Lower leg skin (tissue), 4 donors: ENCODE measurements around the gene FOXL1. TPM values are rescaled to one million over a fixed set of nuclear protein-coding genes. Genes with fewer than 3 reads are reported as not detected.

ENCODE experiments used
- DNase-seq, 2 donors: peaks; one replicate each; pipeline ENCODE4 v3.0.0-alpha.2; 2019; ENCODE audit warnings: low spot score in 2 of 2
- H3K4me3 ChIP-seq: fragments of 200-600 bp; sonication (generic); 2 replicates; pipeline ENCODE4 v1.5.1; 2017; ENCODE audit warnings: mild to moderate bottlenecking, low read depth; ENCODE audit not compliant: poor library complexity, severe bottlenecking
- POLR2A ChIP-seq, 2 donors: fragments of 450-650 bp; IDR thresholded peaks; one replicate each; pipeline ENCODE4 v1.6.1; 2016 to 2017; ENCODE audit warnings: antibody characterized with exemption in 2 of 2, mild to moderate bottlenecking in 1 of 2, moderate library complexity in 1 of 2
- WGBS, 2 donors: methylation state at CpG; one replicate each; pipeline ENCODE4 v1.1.5; 2018; 5-methylcytosine and 5-hydroxymethylcytosine counted together
- intact Hi-C: fragments of 100-400 bp; cut with DNase I; formaldehyde crosslinking; loops from one replicate; pipeline ENCODE4 v1.15.0; 2023; ENCODE audit warnings: low total_unique reads
- total RNA-seq, 4 donors: library from RNA; depleted of rRNA; stranded (reverse); fragments of >200 nt; gene quantifications; one replicate each; pipeline ENCODE4 v1.1.0, GENCODE V29; 2016
- TF ChIP-seq, protein P1 (sequence below), 3 donors: fragments of 450-650 bp; IDR thresholded peaks; one replicate each; pipeline ENCODE4 v1.5.1; 2016; ENCODE audit warnings: antibody characterized with exemption in 3 of 3, mild to moderate bottlenecking in 3 of 3, moderate library complexity in 2 of 3

Gene FOXL1
- total RNA-seq, 4 donors from 2014 or later = 0.23 to 0.49 TPM; not detected in 2

GRCh38 chr16:86549893-86550190, 28.5 kb upstream of the FOXL1 start:
- no peak for DNase-seq
- intact Hi-C loops = no loop called here
- no peak for TF ChIP-seq POLR2A (IDR thresholded peaks at IDR 0.05)
- TF ChIP-seq, protein P1, sequence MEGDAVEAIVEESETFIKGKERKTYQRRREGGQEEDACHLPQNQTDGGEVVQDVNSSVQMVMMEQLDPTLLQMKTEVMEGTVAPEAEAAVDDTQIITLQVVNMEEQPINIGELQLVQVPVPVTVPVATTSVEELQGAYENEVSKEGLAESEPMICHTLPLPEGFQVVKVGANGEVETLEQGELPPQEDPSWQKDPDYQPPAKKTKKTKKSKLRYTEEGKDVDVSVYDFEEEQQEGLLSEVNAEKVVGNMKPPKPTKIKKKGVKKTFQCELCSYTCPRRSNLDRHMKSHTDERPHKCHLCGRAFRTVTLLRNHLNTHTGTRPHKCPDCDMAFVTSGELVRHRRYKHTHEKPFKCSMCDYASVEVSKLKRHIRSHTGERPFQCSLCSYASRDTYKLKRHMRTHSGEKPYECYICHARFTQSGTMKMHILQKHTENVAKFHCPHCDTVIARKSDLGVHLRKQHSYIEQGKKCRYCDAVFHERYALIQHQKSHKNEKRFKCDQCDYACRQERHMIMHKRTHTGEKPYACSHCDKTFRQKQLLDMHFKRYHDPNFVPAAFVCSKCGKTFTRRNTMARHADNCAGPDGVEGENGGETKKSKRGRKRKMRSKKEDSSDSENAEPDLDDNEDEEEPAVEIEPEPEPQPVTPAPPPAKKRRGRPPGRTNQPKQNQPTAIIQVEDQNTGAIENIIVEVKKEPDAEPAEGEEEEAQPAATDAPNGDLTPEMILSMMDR (IDR thresholded peaks at IDR 0.05) = no peak
- WGBS, 2 donors = 89 to 100% methylated on average over 2 to 4 of the region's 7 CpGs
- H3K4me3 ChIP-seq = no peak overlapping the region

DNA sequence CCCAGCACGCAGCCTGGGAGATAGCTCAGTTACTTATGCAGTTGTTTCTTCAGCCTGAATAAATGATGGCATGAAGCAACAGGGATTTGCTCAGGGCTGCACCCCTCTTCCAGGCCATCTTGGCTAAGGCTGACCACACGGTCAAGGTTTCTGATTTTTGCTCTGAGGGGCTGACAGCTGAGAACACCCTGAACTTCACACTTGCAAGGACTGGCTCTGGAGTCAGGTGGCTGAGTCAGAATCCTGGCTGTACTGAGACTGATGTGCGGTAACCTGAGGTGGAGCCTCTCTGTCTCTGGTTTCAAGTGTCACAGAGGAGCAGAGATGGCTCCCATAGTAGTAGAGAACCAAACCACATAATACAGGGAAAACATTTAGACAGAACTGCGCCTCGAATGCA, 28.1 kb upstream of the FOXL1 start:
- no peak for TF ChIP-seq POLR2A (IDR thresholded peaks at IDR 0.05)
- TF ChIP-seq, protein P1 (IDR thresholded peaks at IDR 0.05) = no peak
- WGBS, 2 donors = 89 to 93% methylated on average over 5 of the region's 5 CpGs
- DNase-seq = no peak
- intact Hi-C loops = no loop called here
- no peak overlapping the region for H3K4me3 ChIP-seq

GRCh38 chr16:86553356-86553755, 25.0 kb upstream of the FOXL1 start:
- WGBS, 2 donors = 95 to 99% methylated on average over 13 to 16 of the region's 22 CpGs
- TF ChIP-seq, protein P1 (IDR thresholded peaks at IDR 0.05) = no peak
- no peak for TF ChIP-seq POLR2A (IDR thresholded peaks at IDR 0.05)
- no peak for DNase-seq
- H3K4me3 ChIP-seq = no peak overlapping the region
- intact Hi-C loops = no loop called here

DNA sequence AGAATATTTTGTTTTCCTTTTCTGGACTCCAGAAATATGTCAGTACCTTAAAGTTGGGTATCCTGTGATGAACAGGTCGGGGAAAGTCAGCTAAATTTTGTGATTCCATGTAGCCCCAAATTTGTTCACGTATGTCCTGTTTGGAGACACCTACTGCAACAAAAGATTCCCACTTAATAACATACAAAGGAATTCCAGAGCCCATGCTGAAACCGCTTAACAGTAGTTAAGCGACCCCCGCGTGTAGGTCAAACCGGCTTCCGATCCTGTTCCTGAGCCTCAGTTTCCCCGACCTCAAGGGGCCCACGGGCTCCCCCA, 23.8 kb upstream of the FOXL1 start:
- H3K4me3 ChIP-seq = peak overlapping the region; percentile 84
- intact Hi-C loops = no loop called here
- WGBS, 2 donors = 4 to 5% methylated on average over 10 of the region's 10 CpGs
- TF ChIP-seq, protein P1 (IDR thresholded peaks at IDR 0.05) = no peak
- TF ChIP-seq POLR2A (IDR thresholded peaks at IDR 0.05) = no peak
- DNase-seq = no peak

DNA sequence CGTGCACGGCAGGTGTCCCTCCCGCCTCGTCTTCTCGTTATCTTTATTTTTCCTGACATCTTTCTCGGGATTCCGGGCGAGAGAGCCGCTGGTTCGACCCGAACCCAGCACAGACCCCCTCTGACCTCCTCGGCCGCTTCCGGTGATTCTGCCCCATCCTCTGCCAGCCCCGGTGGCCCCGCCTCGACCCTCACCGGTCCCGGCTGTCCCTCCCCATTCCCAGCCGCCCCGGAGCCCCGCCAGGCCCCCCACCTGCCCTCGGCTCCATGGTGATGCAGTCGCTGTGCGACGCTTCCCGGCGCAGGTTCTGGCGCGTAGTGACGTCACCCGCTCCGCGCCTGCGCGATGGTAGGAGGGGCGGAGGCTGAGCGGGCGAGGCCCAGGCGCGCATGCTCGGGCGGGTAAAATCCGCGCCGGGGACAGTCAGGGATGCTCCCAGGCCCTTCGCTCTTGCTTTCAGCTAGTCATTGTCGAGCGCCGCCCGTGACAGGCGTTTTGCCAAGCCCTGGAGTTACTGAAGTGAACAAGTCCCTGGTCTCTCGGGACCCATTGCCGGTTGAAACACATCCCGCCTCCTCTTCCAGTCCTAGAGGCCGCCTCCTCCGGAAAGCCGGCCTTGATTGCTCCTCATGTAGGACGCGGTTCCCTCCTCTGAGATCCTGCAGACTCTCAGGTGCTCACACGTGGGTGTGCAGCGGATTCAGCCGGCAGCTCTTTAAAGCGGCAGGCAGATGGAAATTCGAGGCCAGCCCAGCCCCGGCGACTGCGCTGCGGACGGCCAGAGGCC, 23.2 kb upstream of the FOXL1 start, which contains the start of gene MTHFSD:
TSS of gene MTHFSD (minus strand) at position 319 of the 787 bp plus-strand sequence. CDS start at position 268, 51 bp downstream.
- peak; percentile 87 to 99 for DNase-seq
- TF ChIP-seq POLR2A (IDR thresholded peaks at IDR 0.05) = no peak
- TF ChIP-seq, protein P1 (IDR thresholded peaks at IDR 0.05) = no peak
- intact Hi-C loops = no loop called here
- 5 to 9% methylated on average over 54 to 61 of the region's 70 CpGs for WGBS, 2 donors
- H3K4me3 ChIP-seq = peak within 1 kb of the TSS; percentile 84

DNA sequence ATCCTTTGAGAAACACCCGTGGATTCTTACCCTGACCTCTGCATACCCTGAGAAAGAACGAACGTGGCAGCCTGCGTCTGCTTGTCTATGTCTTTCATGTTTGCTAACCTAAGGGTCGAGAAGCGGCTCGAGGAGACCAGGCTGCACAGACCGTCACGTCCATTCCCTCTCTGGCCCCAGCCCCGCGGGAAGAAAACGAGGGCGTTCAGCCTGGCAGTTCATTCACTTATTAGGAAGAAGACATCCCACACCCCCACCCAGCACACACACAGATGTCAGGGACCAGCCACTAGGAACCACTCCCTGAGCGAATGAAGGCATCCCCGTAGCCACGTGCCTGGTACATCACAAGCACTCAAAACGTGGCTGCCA, 22.7 kb upstream of the FOXL1 start:
- 25 to 41% methylated on average over 17 of the region's 17 CpGs for WGBS, 2 donors
- intact Hi-C loops = no loop called here
- TF ChIP-seq, protein P1 (IDR thresholded peaks at IDR 0.05) = no peak
- TF ChIP-seq POLR2A (IDR thresholded peaks at IDR 0.05) = no peak
- DNase-seq = no peak
- H3K4me3 ChIP-seq = no peak overlapping the region
